Suprapubic skin (tissue), 4 donors: ENCODE results near the gene CTNNAL1. TPM values are rescaled to one million over a fixed set of nuclear protein-coding genes. Genes with fewer than 3 reads are reported as not detected.
"Not testable (repeated sequence)": the region's sequence is repeated elsewhere in the genome, so short reads cannot be mapped to it uniquely, and the experiment has no call there.

Experiments used
- DNase-seq, 2 donors: peaks; one replicate each; pipeline ENCODE4 v3.0.0-alpha.2; 2019; ENCODE audit warnings: low spot score in 2 of 2
- H3K27ac ChIP-seq: fragments of 200-600 bp; sonication (generic); one replicate; pipeline ENCODE4 v1.5.1; 2019
- H3K27me3 ChIP-seq: fragments of 200-600 bp; sonication (generic); one replicate; pipeline ENCODE4 v1.5.1; 2019
- H3K36me3 ChIP-seq: fragments of 200-600 bp; sonication (generic); one replicate; pipeline ENCODE4 v1.5.1; 2019
- H3K4me1 ChIP-seq: fragments of 200-600 bp; sonication (generic); one replicate; pipeline ENCODE4 v1.5.1; 2019
- H3K4me3 ChIP-seq: fragments of 200-600 bp; sonication (generic); one replicate; pipeline ENCODE4 v1.5.1; 2019; ENCODE audit warnings: mild to moderate bottlenecking
- H3K9me3 ChIP-seq: fragments of 200-600 bp; sonication (generic); one replicate; pipeline ENCODE4 v1.5.1; 2019
- EP300 ChIP-seq: sonication (generic); formaldehyde crosslinking; IDR thresholded peaks from one replicate; pipeline ENCODE4 v1.6.1; 2017; ENCODE audit warnings: antibody characterized with exemption
- POLR2A ChIP-seq, 2 donors: fragments of 450-650 bp; IDR thresholded peaks; one replicate each; pipeline ENCODE4 v1.6.1; 2017; ENCODE audit warnings: antibody characterized with exemption in 2 of 2, mild to moderate bottlenecking in 2 of 2, moderate library complexity in 2 of 2
- POLR2AphosphoS5 ChIP-seq, 3 donors: sonication (generic); formaldehyde crosslinking; IDR thresholded peaks; one replicate each; pipeline ENCODE4 v1.6.1; 2017; ENCODE audit warnings: antibody characterized with exemption in 3 of 3
- WGBS: methylation state at CpG from one replicate; pipeline ENCODE4 v1.1.5; 2018; 5-methylcytosine and 5-hydroxymethylcytosine counted together
- total RNA-seq, 4 donors: library from RNA; depleted of rRNA; stranded (reverse); fragments of >200 nt; gene quantifications; one replicate each; pipeline ENCODE4 v1.1.0, GENCODE V29; 2016
- TF ChIP-seq, protein P1 (sequence below), 2 donors: fragments of 200-600 bp in 1 of 2; fragments of 450-650 bp in 1 of 2; sonication (generic) in 1 of 2; IDR thresholded peaks; one replicate each; pipeline ENCODE4 v1.5.1; 2016 to 2019; ENCODE audit warnings: antibody characterized with exemption in 2 of 2, mild to moderate bottlenecking in 1 of 2, moderate library complexity in 1 of 2

Gene CTNNAL1
- total RNA-seq, 4 donors from 2014 or later = 13.0 to 23.2 (median 16.0) TPM

- DNase-seq = no peak
- H3K27ac ChIP-seq = no peak overlapping the region
- no peak for TF ChIP-seq EP300
- no peak for TF ChIP-seq POLR2AphosphoS5 (IDR thresholded peaks at IDR 0.05)
- TF ChIP-seq, protein P1, sequence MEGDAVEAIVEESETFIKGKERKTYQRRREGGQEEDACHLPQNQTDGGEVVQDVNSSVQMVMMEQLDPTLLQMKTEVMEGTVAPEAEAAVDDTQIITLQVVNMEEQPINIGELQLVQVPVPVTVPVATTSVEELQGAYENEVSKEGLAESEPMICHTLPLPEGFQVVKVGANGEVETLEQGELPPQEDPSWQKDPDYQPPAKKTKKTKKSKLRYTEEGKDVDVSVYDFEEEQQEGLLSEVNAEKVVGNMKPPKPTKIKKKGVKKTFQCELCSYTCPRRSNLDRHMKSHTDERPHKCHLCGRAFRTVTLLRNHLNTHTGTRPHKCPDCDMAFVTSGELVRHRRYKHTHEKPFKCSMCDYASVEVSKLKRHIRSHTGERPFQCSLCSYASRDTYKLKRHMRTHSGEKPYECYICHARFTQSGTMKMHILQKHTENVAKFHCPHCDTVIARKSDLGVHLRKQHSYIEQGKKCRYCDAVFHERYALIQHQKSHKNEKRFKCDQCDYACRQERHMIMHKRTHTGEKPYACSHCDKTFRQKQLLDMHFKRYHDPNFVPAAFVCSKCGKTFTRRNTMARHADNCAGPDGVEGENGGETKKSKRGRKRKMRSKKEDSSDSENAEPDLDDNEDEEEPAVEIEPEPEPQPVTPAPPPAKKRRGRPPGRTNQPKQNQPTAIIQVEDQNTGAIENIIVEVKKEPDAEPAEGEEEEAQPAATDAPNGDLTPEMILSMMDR (IDR thresholded peaks at IDR 0.05) = no peak
- no peak for TF ChIP-seq POLR2A (IDR thresholded peaks at IDR 0.05)
- no peaks in the 10 kb centered on the region for H3K27me3 ChIP-seq
- 66% methylated on average over 1 of the region's 1 CpG for WGBS
- H3K4me3 ChIP-seq = no peak overlapping the region
- peaks cover 86% of the 10 kb centered on the region for H3K36me3 ChIP-seq
- no peaks in the 10 kb centered on the region for H3K4me1 ChIP-seq
- H3K9me3 ChIP-seq = no peaks in the 10 kb centered on the region
These were observed 92.1 kb downstream of the CTNNAL1 start for GRCh38 chr9:108921200-108921599.

GRCh38 chr9:108920401-108920800 is 92.9 kb downstream of the CTNNAL1 start:
- not testable (repeated sequence) for H3K4me1 ChIP-seq, H3K27ac ChIP-seq, H3K9me3 ChIP-seq, H3K27me3 ChIP-seq, H3K4me3 ChIP-seq, DNase-seq
- 95% methylated on average over 1 of the region's 1 CpG for WGBS
- peaks cover 86% of the 10 kb centered on the region for H3K36me3 ChIP-seq

DNA sequence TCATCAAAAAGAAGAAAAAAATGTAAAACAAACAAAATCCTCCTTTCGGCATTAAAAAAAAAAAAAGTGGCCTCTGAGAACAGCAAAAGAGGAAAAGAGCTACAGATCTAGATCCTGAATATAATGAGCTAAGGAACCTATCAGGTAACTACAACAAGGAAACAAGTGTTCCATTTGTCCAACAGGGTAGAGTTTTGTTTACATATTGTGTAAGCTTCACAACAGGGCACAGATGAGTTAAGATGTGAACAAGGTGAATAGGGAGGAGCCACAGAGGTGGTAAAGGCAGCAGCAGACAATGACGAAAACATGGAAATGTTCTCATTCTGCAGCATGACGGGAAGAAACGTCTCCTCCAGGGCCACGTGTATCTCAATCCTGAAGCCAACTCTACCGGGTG is 93.8 kb downstream of the CTNNAL1 start:
- Histone ChIP-seq H3K4me1 (no peaks in the 10 kb centered on the region), H3K9me3 (no peaks in the 10 kb centered on the region), H3K27ac (no peak overlapping the region), H3K36me3 (peaks cover 87% of the 10 kb centered on the region), H3K4me3 (no peak overlapping the region), H3K27me3 (no peaks in the 10 kb centered on the region)
- DNase-seq = no peak
- TF ChIP-seq POLR2A (IDR thresholded peaks at IDR 0.05) (no peak), POLR2AphosphoS5 (IDR thresholded peaks at IDR 0.05) (no peak), EP300 (no peak)
- TF ChIP-seq, protein P1 (IDR thresholded peaks at IDR 0.05) = no peak
- 66% methylated on average over 6 of the region's 6 CpGs for WGBS

DNA sequence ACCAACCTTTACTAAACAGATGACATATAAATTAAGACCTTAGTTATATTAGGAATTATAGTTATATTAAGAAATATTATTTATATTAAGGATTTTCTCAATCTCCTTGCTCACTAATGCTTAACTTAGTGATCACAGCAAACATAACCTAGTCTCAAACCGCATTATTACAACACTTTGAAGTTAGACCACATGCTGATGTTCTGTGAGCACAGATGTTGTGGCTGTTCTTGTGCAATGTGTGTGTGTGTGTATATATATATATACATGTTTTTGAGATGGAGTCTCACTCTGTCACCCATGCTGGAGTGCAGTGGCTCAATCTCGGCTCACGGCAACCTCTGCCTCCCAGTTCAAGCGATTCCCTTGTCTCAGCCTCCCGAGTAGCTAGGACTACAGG is 99.9 kb downstream of the CTNNAL1 start:
- WGBS = 90% methylated on average over 5 of the region's 5 CpGs
- Histone ChIP-seq H3K4me1 (no peaks in the 10 kb centered on the region), H3K9me3 (no peaks in the 10 kb centered on the region), H3K36me3 (peaks cover 84% of the 10 kb centered on the region), H3K27ac (no peak overlapping the region), H3K27me3 (no peaks in the 10 kb centered on the region), H3K4me3 (no peak overlapping the region)
- DNase-seq = no peak
- TF ChIP-seq EP300 (no peak), POLR2AphosphoS5 (IDR thresholded peaks at IDR 0.05) (no peak), POLR2A (IDR thresholded peaks at IDR 0.05) (no peak)
- TF ChIP-seq, protein P1 (IDR thresholded peaks at IDR 0.05) = no peak

GRCh38 chr9:108911820-108912219 is 101.5 kb downstream of the CTNNAL1 start:
- DNase-seq = no peak
- Histone ChIP-seq H3K4me1 (no peaks in the 10 kb centered on the region), H3K36me3 (peaks cover 86% of the 10 kb centered on the region), H3K27ac (no peak overlapping the region), H3K27me3 (no peaks in the 10 kb centered on the region), H3K9me3 (no peaks in the 10 kb centered on the region), H3K4me3 (no peak overlapping the region)
- TF ChIP-seq POLR2AphosphoS5 (IDR thresholded peaks at IDR 0.05) = no peak
- no peak for TF ChIP-seq POLR2A (IDR thresholded peaks at IDR 0.05)
- TF ChIP-seq, protein P1 (IDR thresholded peaks at IDR 0.05) = no peak
- TF ChIP-seq EP300 = no peak
- WGBS = 32% methylated on average over 1 of the region's 1 CpG

DNA sequence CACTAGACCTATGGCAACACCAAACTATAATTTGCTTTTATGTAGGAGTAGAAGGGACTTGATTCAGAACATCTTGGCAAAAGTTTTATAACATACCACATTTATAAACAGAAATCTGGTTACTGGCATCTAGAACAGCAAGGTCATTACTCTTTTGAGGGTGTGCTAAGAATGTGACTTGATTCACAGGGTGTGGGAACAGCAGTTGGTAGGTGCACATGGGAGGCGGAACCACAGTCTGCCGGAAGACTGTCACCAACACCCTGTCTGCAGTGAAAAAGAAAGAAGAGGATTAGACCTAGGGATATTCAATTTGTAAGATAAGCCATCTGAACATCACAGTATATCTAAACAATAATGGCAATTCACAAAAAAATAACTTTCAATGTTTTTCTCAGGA is 102.4 kb downstream of the CTNNAL1 start:
- Histone ChIP-seq H3K4me3 (no peak overlapping the region), H3K27me3 (no peaks in the 10 kb centered on the region), H3K9me3 (no peaks in the 10 kb centered on the region), H3K4me1 (no peaks in the 10 kb centered on the region), H3K27ac (no peak overlapping the region), H3K36me3 (peaks cover 89% of the 10 kb centered on the region)
- 86% methylated on average over 2 of the region's 2 CpGs for WGBS
- no peak for TF ChIP-seq POLR2AphosphoS5 (IDR thresholded peaks at IDR 0.05)
- no peak for TF ChIP-seq POLR2A (IDR thresholded peaks at IDR 0.05)
- TF ChIP-seq EP300 = no peak
- TF ChIP-seq, protein P1 (IDR thresholded peaks at IDR 0.05) = no peak
- DNase-seq = no peak
